Fibroblast of pulmonary artery (primary cell): ENCODE data around the gene PRR18.

Experiments used
- DNase-seq: peaks from one replicate; pipeline ENCODE4 v3.0.0-alpha.2; 2010; ENCODE audit warnings: low read depth
- H3K4me3 ChIP-seq: replicated peaks from 2 replicates; pipeline ENCODE4 v1.5.1; 2011; ENCODE audit warnings: low read depth, mild to moderate bottlenecking, control low read depth, low read length, moderate library complexity
- CTCF ChIP-seq: IDR thresholded peaks from 2 replicates; pipeline ENCODE4 v1.5.1; 2011; ENCODE audit warnings: mild to moderate bottlenecking, control low read depth, low read length, inconsistent platforms; ENCODE audit errors: missing control alignments

Gene PRR18

GRCh38 chr6:166266336-166266735 is 41.9 kb downstream of the PRR18 start:
- TF ChIP-seq CTCF, result no peak
- DNase-seq, result no peak
- no peak overlapping the region for H3K4me3 ChIP-seq

GRCh38 chr6:166262743-166263515 is 45.3 kb downstream of the PRR18 start:
- H3K4me3 ChIP-seq, result no peak overlapping the region
- DNase-seq, result no peak
- TF ChIP-seq CTCF, result no peak

GRCh38 chr6:166259296-166259977 is 48.8 kb downstream of the PRR18 start:
- TF ChIP-seq CTCF, result no peak
- no peak for DNase-seq

GRCh38 chr6:166258854-166259276 is 49.3 kb downstream of the PRR18 start:
- H3K4me3 ChIP-seq, result no peak overlapping the region
- no peak for TF ChIP-seq CTCF
- no peak for DNase-seq

More at GRCh38 chr6:166259296-166259977, 48.8 kb downstream of the PRR18 start:
- no peak overlapping the region for H3K4me3 ChIP-seq

GRCh38 chr6:166257911-166258318 is 50.3 kb downstream of the PRR18 start:
- no peak for TF ChIP-seq CTCF

More at GRCh38 chr6:166257911-166258318, 50.3 kb downstream of the PRR18 start:
- H3K4me3 ChIP-seq, result no peak overlapping the region
- DNase-seq, result no peak
